GM21447 (cell line): ENCODE measurements around the gene NOSTRIN.
"Not testable (repeated sequence)": the region's sequence is repeated elsewhere in the genome, so short reads cannot be mapped to it uniquely, and the experiment has no call there.

Experiments used
- ATAC-seq: cut with Tn5 transposase; IDR thresholded peaks from one replicate; pipeline ENCODE4 v1.9.1; 2021; ENCODE audit not compliant: unreplicated experiment

Gene NOSTRIN, protein sequence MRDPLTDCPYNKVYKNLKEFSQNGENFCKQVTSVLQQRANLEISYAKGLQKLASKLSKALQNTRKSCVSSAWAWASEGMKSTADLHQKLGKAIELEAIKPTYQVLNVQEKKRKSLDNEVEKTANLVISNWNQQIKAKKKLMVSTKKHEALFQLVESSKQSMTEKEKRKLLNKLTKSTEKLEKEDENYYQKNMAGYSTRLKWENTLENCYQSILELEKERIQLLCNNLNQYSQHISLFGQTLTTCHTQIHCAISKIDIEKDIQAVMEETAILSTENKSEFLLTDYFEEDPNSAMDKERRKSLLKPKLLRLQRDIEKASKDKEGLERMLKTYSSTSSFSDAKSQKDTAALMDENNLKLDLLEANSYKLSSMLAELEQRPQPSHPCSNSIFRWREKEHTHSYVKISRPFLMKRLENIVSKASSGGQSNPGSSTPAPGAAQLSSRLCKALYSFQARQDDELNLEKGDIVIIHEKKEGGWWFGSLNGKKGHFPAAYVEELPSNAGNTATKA

DNA sequence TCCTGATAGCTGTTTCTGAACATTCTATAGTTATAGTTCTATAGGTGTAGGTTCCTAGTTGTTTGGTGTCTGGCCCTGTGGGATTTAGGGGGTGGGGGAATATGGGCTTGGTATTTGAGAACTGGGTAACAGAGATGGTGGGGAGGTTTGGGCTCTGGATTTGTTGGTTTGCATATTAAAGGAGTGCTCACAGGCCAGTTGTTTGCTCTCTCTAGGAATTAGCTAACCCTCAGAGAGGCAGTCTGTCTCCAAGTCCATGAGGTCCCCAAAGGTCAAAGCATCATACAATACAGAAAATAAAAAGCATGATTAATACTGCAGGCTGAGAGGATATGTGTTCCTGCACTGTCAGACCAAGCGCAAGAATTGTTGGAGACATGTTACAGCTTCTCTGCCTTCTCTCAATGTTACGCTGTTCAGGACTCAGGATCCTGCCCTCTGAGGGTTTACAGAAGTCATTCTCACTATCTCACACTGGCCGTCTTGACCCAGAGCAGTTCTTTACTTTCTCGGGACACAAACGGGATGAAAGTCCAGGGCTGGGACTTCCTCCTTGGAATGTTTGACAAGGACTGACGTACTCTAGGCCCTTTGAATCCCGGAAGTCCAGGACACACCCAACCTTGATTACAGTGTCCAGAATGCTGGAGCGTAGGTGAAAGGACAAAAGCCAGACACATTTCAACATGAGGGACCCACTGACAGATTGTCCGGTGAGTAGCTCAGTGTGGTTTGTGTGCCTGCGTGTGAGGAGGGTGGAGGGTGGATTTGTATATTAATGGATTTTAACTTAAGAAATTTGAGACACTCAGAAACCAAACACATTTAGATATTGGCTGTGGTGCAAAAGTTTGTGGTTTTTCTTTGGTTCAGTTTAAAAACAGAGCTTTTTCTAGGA is at the start of gene NOSTRIN:
Gene NOSTRIN (plus strand): TSS at position 677 of the 898 bp plus-strand sequence. CDS start 10 bp downstream, at position 687.
- ATAC-seq: no peak

DNA sequence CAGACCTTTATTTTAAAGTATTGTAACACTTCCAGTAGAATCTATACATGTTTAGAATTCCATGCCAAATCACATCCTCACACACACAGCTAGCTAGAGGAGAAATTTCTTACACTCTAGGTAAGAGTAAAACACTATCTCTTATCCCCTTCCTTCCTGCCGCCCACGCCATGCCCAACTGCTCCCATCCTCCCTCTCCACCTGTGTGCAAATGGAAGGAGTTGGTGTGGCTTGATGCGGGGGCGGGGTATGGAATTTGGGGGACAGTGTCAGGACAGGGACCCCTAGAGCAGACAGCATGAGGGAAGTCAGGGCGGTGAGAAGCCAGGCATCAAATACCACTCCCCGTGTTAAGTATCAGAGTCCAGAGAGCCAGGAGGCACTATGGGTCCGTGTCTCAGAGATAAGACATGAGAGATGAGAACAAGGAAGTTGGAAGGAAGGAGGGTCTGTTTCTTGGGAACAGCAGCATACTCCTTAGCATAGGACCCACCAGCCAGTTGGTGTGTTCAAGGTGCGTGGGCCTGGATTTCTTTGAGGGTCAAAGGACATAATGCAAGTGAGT is 48.6 kb upstream of the NOSTRIN start:
- no peak for ATAC-seq

DNA sequence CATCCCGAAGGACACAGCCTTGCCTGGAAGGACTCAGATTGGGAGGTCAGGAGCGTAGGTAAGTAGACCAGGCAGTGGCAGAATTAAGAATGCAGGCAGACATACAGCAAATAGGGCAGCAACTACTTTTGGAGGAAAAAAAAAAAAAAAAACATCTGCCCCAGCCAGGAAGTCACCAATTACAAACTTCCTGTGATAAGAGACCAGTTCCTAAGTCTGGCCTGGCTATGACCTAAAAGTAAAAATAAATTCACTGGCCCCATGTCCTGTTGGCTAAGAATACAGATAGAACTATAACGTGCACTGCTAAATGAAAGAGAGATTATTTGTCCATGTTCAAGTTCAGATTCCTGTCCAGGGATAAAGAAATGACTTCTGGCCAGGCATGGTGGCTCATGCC is 45.2 kb upstream of the NOSTRIN start:
- ATAC-seq: no peak

DNA sequence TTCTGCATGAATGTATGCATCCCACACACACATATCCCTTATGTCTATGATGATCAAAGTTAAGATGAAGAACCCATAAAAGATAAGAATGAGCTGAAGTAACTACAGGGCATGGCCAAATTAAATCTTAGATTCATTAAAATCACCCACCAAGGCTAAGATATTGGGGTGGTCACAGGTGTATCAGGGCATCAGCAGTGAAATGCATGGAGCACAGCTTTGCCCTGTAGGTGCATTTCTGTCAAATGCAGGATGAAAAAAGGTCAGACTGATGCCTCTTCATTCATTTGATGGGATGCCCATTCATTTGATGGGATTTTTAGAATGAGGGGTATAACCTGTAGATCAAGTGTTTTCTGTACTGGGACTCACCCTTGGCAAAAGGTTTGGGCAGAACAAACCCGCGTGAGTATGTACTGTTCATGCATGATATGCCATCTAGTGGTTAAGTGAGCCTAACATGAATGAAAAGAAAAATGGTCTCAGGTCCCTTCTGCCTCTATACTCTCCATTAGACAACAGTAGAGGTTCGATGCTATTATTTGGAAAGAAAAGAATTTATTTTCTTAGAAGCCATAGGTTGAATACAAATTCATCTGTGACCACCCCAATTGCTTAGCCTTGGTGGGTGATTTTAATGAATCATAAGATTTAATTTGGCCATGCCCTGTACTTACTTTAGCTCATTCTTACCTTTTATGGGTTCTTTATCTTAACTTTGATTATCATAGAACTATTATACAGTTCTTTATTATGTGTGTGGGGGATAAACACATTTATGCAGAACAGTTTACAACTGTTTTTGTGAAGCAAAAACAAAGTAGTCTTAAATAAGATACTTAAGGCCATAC is 43.2 kb upstream of the NOSTRIN start:
- peak; percentile 80 for ATAC-seq

DNA sequence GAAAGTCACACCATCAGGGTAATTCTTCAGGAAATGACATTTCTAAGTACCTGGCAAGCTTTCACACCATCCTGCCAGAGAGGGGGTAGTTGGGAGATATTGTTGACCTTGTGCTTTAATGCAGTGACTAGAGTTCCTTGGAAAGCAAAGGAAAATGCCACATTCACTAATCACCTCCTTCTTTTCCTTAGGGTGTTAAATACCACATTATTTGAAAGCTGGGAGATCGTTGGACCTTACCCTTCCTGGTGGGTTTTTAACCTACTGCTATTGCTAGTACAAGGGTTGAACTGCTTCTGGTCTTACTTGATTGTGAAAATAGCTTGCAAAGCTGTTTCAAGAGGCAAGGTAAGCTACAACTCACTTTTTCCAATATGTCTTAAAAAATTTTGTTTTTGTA is 37.0 kb upstream of the NOSTRIN start:
- no peak for ATAC-seq

DNA sequence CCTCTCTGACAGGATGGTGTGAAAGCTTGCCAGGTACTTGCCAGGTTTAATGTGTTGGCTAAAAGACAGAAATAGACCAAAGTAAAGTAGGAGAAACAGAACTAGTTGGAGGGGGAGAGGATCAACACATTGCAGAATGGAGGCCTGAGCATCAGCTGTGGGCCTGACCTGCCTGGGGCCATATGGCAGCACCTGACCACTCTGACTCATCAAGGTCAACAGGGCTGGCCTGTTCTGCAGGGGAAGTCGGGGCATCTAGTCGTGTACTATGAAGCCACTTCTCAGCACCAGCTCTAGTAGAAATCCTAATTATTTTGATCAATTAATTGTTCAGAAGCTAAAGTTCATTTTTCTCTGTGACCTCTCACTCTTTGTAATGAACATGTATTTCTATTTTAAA is 35.8 kb upstream of the NOSTRIN start:
- ATAC-seq: no peak

DNA sequence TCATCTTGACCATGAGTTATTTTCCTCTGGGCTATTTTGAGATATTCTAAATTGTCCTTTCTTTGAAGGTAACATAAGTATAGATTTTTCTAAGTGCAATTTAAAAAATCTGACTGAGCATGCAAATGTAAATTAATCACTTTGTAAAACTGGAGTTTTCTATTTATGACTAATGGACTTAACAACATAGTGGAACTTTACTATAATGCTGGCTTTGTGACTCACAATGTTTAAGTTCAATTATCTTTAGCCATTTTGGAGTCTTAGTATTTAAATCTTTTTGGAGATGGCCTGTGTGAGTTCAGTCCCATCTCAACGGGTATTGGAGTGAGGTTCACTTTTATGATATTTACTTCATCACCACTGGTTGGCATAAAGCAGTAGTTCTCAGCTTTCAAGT is 35.2 kb upstream of the NOSTRIN start:
- no peak for ATAC-seq

DNA sequence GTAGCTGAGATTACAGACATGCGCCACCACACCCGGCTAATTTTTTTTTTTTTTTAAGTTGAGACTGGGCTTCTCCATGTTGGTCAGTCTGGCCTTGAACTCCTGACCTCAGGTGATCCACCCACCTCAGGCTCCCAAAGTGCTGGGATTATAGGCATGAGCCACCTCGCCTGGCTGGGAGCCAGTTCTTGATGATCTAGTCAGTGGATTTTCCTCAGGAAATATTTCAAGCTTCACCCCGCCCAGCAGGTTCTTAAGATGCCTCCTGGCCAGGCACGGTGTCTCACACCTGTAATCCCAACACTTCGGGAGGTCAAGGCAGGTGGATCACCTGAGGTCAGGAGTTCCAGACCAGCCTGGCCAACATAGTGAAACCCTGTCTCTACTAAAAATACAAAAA is 34.1 kb upstream of the NOSTRIN start:
- not testable (repeated sequence) for ATAC-seq

DNA sequence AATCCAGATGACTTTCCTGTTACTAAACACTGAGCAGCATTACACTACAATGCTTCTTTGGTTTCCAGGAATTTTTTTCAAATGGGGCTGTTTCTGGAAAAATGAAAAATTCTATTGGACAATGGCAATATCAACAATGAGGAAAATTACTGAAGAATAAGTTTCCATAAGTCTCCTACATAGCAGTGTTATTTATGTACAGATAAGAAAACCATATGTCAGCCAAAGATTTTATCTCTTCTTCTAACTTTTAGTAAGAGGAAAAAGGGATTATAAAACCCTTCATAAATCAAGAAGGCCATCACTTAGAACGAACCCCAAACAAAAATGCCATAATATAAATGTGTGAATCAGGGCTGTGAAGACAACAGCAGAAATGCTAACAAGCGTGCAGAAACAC is 31.6 kb upstream of the NOSTRIN start:
- no peak for ATAC-seq

DNA sequence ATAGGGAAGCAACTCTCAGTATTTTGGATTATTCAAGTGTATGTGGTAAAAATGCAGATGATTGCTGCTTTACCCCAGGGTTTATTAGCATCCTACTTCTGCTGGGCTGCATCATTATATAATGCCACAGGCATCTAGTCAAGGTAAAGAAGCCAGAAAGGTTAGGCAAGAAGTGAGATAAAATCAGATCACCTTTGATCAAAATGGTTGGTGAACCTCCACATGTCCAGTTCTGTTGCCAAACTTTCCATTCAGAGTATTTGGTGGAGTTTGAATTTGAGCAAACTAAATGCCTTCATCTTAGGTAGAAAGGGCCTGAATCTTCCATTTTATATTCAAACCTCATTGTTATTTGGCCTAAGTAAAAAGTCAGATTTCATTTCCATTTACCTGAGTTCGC is 29.7 kb upstream of the NOSTRIN start:
- ATAC-seq: no peak

DNA sequence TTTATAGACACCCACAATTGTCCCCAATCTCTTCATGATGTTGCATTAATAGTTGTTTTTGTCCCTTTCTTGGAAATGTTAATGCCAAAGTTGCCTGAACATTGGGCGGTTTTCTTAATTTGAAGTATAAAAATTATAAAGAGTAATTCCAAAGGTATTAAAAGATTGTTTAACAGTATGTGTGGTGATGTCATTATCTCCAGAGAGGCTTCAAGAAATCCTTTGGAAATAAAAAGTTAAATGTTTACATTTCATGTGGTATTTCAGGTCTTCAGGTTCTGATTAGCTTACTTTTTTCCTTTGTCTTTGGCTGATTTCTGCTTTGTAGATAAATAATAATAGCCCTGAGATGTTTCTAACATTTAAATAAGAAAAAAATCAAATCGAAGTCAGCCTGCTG is 29.3 kb upstream of the NOSTRIN start:
- no peak for ATAC-seq

DNA sequence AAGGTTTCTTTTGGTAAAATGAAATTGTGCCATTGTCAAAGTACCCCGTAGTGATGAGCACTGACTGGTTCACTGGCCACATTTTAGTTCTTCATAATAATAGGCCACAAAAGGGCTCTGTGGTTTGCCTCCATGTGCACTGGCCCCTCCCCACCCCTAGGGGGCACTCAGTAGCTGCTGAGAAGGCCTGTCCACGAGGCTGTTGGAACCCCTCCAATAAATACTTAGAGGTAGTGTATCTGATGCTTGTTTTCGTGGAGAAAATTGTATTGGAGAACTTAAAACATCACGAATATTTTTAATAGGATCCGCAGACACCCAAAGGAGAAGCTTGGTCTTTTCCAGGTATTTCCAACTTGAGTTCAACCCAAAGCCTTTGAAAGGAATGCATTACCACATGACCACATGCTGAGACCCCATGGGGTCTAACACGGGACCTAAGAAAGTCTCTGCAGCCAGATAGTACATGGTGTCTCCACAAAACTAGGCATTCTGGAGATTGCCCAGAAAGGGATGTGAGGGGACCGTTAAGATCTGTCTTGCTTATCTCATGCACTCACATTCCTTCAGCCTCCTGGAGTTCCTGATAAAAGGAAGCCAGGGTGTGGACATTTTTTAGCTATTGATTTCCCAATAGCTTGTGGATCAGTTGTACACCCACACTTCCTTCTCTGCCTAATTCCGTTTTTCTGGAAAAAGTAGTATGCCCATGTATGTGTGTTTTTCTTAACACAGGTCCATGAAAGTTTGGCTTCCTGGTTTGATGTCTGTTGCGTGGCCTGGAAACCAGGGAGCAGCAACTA is 28.5 kb upstream of the NOSTRIN start:
- peak; percentile 59 for ATAC-seq

DNA sequence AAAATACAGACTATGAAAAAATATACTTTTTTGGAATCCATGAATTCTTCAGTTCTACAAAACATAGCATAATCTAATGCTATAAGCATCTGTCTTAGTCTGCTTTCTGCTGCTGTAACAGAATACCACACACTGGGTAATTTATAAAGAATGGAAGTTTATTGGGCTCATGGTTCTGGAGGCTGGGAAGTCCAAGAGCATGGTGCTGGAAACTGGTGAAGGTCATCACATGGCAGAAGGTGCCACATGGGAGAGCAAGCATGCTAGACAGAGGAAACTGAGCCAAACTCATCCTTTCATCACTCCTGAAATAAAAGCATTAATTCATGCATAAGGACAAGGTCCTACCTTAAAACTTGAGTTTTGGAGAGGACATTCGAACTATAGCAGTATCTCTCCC is 26.6 kb upstream of the NOSTRIN start:
- no peak for ATAC-seq

DNA sequence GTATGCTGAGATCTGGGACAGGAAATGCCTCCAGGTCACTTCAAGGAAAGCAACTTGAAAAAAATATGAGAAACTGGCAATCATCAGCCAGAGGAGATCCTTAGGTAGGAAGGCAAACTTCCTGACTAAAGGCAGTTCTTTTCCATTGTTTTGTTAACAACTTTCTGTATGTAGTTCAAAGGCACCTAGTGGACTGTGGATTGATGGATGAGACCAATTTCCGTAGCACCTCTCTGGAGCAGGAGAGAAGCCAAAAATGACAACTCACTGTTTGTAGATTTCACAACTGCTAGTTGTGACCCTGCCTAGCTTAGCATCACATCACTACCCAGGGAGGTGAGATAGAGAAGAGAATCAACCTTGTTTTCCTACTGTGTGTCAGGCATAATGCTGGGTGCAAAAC is 21.8 kb upstream of the NOSTRIN start:
- no peak for ATAC-seq

DNA sequence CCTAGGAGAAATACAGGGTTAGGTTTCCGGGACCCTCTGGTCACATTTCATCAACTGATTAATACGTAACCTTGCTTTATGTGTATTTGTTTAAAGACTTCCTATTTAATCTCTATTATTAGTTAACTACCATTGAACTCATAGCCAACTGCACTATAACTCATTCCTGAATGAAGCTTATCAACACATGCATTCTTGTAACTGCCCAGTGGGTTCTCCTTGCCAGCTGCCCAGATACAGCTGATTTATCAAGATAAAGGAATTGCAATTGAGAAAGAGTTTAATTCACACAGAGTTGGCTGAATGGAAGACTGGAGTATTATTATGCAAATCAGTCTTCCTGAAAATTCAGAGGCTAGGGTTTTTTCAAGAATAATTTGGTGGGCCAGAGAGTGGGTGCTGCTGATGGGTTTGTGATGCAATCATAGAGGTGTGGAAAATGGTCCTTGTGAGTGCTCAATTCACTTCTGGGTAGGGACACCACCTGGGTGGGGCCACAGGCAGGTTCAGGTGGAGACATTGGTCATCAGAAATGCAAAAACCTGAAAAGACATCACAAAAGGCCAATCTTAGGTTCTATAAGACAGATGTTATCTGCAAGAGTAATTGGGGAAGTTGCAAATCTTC is 21.1 kb upstream of the NOSTRIN start:
- ATAC-seq: no peak

DNA sequence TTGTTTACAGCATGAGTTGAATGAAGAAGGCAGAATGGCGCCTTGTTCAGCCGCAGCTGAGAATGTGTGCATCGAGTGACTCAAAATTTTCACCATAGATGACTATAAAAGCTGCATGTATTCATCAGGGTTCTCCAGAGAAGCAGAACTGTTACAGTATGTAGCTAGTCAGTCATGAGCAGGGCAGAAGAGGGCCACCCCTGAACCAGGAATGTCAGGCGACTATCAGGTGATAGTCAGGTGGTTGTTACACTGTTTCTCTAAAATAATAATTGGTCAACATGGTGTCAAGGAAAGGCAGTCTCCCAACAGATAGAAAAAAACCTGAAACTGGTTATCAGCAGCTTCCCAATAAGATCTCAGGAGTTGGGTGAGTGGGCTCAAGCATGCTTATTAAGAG is 20.2 kb upstream of the NOSTRIN start:
- ATAC-seq: no peak

DNA sequence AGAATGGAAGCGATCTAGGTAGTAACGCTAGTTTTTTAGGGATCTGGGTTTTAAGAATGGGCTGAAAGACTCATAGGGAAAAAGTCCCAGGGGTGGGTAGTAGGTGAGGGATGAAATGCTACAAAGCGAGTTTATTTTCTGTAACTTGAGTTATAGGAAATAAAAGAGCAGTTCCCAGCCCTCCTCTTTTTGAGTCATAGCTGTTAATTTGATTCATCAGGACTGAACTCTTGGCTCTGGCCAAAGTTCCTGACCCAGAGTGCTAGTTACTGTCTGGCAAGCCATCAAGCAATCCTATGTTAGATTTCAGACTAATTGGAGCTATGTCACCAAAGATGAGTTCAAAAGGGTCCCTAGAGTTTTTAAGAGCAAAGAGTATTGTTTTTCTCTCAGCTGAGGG is 17.4 kb upstream of the NOSTRIN start:
- ATAC-seq: no peak

DNA sequence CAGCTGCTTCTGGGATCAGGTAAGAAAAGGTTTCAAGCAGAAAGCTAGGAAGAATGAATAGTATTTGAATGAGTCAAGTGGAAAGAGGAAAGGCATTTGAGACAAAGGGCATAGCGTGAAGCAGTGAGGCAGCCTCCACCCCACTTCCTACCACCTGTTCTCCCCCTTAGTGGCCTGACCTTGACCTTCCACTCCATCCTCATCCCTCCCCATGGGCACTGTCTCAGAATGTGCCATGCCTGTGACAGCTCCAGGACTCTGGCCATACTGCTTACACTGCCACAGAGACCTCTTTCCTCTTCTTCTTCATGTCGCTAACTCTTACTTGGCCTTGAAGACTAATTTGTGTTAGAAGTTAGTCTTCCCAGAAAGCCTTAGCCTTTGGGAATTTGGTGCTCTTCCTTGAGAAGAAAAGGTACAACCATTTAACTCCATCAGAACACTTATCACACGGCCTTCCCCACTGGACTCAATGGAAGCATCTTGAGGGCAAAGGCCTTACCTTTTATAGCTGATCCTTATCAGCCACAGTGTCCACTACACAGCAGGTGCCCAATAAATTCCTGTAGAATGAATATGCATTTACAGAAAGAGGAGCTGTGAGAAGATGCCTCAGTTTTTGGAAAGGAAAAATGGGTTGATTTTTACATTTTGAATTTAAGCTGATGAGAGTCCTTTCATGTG is 15.2 kb upstream of the NOSTRIN start:
- ATAC-seq: no peak
